Measurements from ENCODE around the gene SHISA4.
"Not testable (repeated sequence)": the region's sequence is repeated elsewhere in the genome, so short reads cannot be mapped to it uniquely, and the experiment has no call there.

SHISA4 gene

DNA sequence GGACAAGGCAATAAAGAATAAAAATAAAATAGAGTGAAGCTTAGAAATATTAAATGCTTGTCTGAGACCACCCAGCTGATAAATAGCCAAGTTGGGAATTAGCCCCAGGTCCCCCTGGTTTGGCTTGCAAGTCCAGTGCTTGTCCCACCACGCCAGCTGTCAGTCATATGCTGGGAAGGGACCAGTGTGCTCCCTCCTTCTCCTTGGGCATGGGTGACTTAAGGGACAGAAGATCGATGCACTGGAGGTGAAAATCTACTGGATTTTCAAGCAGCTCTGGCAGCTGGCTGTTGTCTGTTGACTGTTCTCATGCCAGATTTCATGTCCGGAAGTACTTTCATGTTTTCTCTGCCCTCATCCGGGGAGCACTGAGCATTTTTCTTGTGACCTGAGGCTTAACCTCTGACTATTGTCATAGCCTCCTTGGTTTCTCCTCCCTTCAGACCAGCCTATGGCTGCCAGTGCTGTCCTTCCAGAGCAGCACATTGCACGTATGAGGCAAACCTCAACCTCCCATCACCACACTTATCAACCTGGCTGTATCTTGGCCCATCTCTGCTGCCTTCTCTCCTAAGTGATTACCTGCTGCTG lies 45.2 kb downstream of the SHISA4 start:
- DNase-seq: no peak

DNA sequence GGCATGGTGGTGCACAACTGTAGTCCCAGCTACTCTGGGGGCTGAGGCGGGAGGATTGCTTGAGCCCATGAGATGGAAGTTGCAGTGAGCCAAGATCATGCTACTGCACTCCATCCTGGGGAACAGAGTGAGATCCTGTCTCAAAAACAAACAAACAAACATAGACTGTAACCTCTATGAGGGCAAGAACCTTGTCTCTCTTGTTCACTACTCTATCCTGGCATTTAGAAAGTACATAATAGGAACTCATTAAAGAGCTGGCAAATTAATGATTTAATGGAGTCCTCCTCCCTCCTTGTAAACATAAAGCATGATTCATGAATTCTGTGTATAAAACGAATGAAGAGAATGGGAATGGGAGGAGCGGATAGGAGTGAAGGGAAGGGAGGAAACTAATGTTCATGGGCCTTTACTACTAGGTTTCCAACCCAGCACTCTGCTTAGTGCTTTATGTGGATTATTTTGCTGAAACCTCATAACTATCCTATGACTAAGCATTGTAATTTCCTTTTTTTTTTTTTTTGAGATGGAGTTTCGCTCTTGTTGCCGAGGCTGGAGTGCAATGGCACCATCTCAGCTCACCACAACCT lies 49.0 kb downstream of the SHISA4 start:
- DNase-seq: no peak

DNA sequence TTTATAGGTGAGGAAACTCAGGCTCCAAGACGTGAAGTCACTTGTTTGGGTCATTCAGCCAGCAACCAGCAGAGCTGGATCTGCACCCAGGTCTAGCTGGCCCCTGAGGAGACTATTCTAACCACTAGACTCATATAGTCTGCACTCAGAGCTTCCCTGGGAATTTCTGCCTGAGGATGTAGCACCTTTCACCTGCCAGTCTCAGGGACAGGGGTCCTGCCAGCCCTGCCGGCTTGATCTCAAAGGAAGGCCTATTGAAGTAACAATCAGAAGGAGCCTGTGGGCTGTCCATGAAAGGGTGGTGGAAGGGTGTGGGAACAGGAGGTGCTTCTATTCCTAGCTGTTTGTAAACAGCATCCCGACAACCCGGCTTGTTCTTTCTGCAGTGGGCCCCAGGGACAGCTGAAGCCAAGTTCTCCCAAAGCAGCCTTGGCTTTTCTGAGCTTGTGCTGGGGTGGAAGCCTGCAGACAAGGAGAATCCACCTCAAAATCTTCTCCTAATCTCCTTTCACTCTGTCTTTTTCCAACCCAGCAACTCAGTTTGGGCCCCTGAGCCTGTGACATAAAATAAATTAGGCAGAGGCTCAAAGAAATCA lies 49.8 kb downstream of the SHISA4 start:
- DNase-seq: no peak

DNA sequence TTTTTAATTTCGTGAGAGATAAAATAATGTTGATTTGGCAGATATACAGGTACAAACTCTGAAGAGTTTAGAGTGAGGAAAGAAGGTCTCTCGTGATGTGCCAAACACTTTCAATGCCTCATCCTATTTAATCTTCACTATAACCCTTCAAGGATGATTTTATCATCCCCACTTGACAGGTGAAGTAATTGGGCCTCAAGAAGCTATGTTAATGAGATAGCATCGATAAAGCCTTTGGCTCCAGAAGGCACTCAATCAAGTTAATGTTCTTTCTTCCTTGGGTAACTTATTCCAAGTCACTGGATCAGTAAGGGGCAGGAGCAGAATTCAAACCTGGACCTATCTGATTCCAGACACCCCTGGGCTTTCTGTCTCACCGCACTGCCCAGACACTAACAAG lies 50.5 kb downstream of the SHISA4 start:
- no peak for DNase-seq

DNA sequence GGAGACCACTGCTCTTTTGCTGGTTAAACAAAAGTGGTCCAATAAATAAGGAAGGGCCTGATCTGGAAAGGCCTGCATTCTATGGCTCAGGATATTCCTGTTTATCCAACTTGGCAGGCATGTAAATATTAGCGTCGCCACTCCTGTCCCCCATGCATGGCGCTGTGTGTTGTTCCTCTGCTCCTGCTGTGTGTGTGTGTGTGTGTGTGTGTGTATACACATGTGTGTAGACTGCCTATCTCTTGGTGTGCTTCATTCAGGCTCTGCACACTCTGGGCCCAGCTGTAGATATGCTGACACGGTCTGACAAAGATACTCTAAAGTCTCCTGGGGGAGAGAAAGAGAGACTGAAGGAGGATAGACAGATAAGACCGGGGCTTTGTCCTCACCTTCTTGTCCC lies 50.9 kb downstream of the SHISA4 start:
- no peak for DNase-seq

DNA sequence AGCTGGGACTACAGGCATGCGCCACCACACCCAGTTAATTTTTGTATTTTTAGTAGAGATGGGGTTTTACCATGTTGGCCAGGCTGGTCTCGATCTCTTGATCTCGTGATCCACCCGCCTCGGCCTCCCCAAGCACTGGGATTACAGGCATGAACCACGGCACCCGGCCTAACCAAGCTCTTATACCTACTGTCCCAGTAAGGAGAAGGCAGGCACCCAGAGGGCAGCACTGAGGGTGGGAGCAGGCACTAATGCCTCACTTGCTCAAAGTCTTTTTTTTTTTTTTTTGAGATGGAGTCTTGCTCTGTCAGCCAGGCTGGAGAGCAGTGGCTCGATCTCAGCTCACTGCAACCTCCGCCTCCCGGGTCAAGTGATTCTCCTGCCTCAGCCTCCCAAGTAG lies 51.6 kb downstream of the SHISA4 start:
- not testable (repeated sequence) for DNase-seq

DNA sequence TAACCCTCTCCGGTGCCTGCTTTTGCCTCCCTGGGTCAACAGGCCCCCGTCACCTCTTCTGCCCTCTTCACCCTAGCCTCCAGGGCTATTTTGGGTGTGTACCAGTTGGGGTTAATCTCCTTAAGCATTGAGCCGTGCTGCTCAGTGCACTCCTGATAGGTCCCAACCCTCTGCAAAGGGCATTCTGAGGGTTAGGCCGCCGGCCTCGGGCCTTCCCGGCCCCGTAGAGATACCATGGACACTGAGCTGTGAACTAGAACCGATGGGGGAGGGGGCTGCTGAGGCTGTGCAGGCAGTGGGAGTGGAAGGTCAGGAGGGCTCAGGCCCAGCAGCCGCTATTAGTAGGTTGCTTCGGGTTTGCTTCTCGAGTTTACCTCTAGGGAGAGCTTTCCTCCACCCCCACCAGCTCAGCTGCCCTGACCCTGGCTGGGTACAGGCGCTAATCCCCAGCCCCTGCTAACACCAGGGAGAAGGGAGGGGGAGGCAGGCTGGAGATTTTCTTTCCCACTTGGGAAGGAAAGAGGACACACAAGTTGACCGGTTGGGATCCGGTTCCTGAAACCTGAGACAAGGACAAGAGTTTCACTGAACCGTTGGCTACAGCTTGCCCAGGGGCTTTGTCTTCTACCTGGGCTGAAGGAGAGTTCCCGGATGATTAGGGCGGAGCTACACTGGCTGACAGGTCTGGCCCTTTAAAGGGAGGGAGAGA lies 52.9 kb downstream of the SHISA4 start:
- DNase-seq: no peak

DNA sequence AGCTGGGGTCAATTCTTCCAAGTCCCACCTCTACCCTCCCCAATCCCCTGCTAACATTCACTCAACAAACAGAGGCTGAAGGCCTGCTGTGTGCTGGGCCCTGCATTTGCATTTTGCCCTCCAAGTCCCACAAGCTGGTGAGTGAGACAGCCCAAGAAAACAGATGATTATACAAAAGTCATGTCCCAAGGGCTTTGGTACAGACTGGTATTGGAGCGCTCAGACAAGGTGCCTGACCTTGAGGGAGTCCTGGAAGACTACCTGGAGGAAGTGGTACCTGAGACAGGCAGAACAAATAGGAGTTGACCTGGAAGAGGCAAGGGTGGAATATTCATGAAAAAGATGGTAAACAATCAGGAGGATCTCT lies 53.4 kb downstream of the SHISA4 start:
- no peak for DNase-seq

Data from activated CD8-positive, alpha-beta memory T cell treated with anti-CD3 and anti-CD28 coated beads, Interleukin-2, amount 50 U/mL, for 4 hours (primary cell).